Central memory CD4-positive, alpha-beta T cell (primary cell): Measurements from ENCODE around the gene SORL1-AS1.
"Not testable (repeated sequence)": the region's sequence is repeated elsewhere in the genome, so short reads cannot be mapped to it uniquely, and the experiment has no call there.

ENCODE experiments used
- DNase-seq: peaks from one replicate; pipeline ENCODE4 v3.0.0; 2022

SORL1-AS1 gene

DNA sequence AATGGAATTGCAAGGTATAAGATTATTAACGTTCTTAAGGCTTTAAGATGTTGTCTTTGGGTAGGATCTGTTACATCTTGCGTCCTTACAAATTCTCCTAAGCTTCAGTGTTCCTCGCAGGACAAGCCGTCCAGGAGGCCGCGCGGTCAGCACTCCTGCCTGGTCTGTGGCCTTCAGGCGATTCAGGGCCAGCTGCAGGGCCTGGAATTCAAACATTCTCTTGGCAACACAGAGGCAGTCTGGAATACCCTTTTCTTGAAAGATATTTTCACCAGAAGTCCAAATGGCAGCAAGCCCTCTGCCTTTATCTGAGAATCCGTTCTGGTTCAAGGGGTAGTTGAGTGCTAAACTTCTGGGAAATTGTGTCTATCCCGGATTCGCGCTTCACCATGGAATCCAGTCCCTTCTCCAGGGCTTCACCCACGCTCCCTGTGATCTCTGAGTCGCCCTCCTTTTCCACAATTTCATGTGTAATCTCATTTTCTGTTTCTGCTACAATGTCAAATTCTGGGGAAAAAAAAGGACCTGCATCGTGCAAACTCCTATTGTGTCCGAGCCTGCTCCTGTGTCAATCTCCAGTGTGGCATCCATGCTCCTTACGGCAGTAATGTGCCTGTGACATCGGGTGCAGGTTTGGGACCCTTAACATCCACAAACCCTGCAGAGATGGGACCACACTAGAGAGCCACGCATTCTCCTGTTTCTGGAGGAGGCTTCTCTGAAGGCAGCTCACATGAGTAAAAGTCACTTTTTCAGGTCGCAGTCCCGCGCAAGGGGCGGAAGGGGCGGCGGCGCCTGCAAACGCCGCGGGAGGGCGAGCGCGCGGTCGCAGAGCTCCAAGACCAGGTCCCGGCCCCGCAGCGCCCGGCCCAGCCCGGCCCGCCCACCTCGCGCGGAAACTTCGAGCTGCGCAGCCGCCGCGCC is 26.0 kb downstream of the SORL1-AS1 start:
- peak; percentile 17 for DNase-seq

DNA sequence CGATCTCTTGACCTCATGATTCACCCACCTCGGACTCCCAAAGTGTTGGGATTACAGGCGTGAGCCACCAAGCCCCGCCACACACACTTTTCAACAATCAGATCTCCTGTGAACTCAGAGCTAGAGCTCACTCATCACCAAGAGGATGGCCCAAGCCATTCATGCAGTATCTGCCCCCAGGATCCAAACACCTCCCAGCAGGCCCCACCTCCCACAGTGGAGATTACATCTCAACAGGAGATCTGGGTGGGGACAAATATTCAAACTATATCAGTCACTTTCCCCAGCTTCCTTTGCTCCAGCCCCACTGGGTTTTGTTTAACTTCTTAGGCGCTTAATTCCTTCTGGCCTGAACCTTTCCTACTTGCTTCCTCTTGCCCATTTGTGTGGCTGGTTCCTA is 26.9 kb downstream of the SORL1-AS1 start:
- no peak for DNase-seq

DNA sequence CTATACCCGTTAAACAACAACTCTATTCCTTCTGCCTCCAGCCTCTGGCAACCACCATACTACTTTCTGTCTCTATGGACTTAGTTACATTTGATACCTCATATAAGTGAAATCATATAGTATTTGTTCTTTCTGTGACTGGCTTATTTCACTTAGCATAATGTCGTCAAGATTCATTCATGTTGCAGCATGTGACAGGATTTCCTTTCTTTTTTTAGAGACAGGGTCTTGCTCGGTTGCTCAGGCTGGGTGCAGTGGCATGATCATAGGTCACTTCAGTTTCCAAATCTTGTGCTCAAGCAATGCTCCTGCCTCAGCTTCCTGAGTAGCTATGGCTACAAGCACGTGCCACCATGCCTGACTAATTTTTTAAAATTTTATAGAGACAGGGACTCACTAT is 30.1 kb downstream of the SORL1-AS1 start:
- peak; percentile 42 for DNase-seq

DNA sequence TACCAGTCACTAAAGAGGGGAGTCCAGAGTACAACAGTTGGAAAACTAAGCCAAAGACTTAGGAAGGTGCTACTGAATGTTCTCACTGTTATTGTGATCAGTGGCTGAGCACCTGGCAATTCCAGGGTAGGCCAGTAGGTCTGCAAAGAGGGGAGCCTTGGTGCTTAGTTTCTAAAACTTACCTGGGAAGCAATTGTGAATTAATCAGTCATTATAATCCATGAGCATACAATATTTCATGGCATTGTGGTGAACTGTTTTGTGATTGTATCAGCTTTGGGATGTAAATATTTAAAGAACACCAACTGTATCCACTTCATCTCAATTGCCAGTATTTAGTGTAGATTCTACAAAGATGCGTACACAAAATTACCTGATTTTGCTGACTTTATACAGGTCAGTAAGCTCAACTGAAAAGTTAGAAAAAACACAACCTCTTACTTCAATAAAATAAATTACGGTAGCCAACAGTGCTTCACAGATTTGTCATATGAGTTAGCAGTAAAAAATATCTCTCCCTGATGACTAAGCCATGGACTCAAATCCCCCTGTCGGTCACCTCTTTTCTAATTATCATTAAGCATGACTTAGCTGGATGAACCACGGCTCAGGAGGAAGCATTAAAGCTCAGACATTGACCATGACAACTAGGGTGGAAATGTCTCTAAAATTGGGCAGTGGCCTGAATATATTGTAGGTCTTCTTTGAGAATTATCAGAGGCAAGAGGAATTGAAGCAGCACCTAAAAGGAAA is 31.4 kb downstream of the SORL1-AS1 start:
- no peak for DNase-seq

DNA sequence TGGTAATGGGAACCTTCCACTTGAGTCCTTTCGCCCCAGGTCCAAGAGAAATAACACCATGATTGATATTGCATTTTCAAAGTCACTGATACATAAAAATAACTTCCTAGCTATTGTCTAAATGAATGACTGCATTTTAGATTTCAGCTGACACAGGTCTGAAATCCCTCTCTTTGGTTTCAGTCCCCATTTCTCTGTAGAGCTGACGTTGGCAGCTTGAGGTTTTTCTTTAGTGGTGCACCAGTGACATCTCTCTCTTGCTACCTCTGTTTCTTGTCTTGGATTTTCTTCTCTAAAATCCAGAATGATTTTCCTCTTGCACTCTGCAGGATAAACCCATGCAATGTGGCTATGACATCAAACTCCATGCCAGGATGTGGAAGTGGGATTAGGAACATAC is 32.4 kb downstream of the SORL1-AS1 start:
- peak; percentile 13 for DNase-seq

DNA sequence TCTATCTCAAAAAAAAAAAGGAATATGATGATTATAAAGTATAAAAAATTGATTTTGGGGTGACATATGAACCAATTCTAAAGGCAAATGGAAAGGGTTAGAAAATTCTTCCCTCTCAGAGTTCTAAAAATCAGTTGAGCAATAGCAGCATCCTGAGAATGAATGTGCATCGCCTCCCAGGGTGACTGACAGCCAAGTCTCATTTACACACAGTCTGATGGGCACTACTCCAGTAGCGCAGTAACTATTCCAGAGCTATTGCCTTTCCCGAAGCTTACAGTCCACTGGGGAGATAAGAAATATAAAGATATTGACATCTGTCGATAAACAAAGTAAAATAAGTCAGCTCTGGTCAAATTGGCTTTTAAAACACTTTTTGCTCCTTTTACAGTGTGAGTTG is 32.9 kb downstream of the SORL1-AS1 start:
- DNase-seq = no peak

DNA sequence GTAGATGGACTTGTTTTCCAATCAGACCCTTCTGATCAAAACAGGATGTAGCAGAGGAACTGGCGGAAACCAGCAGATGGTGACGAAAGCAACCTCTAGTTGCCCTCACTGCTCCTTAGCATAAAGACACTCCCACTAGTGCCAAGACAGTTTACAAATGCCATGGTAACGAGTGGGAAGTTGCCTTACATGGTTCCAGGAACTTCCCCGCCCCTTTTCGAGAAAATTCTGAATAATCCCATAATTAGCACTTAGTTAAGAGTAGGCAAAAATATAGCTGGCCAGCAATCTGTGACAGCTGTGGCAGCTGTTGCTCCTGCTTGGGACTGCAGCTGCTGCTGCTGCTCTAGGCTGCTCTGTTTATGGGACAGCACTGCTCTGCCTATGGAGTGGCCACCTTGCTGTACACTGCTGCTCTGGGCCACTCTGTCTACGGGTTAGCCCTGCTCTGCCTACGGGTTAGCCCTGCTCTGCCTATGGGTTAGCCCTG is 34.1 kb downstream of the SORL1-AS1 start:
- DNase-seq = peak; percentile 81

DNA sequence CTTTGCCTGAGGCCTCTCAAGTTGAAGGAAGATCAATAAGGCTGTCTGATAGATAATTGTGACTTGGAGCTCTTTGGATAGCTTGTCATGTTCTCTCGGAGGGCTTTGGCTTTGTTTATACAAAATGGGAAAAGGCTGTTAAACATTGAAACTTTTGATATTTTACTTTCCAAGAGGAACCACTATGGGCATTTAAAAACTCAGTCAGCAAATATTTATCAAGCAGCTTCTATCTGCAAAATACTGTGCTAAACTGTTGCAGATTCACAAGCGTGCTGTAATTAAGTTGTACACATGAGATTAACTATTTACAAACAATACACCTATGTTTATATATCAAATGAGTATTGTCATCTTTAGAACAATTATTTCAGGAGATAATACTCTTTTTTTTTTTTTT is 35.2 kb downstream of the SORL1-AS1 start:
- DNase-seq = no peak

DNA sequence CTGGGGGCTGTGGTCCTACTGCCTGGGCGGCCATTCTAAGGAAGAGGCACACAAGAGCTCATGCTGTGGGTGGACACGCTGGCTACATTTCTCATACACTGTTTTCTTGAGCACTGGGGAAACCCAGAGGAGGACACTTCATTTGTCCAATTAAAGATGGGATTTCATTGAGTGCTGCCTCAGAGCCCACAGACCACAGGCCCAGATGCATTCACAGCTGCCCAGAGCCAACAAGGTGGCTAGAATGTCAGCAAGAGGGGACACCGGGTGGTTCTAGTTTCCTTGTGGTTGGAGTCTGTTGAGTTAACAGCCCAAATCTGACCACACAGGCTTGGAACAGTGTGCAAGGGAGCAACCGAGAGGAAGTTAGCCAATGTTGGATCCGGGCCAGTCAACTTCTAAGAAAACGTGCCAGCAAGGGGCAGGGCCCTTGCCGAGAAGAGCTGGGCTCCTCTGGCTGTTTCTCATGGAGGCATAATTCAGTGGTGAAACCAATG is 35.7 kb downstream of the SORL1-AS1 start:
- DNase-seq = peak; percentile 59

DNA sequence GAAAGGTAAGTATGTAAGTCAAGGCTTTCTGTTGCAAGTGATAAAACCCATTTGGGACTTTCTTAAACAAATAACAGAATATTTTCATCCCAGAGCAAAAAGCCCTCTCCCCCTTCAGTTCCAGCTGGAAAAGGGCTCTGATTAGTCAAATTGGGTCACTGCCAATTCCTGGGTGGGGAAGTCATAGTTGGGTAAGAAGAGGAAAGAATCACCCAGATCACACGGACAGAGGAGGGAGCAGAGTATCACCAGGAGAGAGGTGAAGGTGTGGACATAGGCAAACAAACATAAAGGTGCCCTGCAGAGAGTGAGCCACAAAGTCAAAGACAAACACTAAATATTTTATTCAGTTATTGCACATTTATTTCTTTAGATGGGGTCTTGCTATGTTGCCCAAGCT is 36.9 kb downstream of the SORL1-AS1 start:
- DNase-seq = no peak

DNA sequence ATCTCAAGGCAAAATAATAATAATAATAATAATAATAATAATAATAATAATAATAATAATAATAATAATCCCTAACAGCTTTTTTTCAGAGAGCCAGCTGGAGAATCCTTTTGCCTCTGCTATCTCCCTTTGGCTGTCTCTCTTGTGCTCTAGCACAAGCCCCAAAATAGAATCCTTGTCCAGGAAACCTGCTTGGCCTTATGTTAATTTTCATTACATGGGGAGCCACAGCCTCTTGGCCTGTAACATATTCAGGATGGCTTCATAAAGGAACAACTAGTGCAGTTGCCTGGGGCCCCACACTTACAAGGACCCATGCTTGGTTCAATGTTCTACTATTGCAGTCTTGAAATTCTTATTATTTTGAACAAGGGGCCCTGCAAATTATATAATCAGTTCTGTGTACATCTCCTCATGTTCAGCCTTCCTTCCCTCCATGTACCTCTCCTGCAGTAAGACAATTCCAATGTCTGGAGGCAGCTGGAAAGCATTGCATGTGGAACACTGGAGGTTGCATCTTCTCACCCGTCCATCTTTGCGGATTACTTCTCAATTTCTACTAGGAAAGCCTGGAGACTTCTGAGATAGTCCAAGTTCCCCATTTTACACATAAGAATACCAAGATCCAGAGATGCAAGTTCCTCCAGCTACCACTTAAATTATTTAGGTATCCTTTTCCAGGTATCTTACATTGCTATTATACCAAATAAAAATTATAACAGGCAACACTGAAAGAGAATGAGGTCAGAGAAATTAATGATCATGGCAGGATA is 38.4 kb downstream of the SORL1-AS1 start:
- DNase-seq = no peak

DNA sequence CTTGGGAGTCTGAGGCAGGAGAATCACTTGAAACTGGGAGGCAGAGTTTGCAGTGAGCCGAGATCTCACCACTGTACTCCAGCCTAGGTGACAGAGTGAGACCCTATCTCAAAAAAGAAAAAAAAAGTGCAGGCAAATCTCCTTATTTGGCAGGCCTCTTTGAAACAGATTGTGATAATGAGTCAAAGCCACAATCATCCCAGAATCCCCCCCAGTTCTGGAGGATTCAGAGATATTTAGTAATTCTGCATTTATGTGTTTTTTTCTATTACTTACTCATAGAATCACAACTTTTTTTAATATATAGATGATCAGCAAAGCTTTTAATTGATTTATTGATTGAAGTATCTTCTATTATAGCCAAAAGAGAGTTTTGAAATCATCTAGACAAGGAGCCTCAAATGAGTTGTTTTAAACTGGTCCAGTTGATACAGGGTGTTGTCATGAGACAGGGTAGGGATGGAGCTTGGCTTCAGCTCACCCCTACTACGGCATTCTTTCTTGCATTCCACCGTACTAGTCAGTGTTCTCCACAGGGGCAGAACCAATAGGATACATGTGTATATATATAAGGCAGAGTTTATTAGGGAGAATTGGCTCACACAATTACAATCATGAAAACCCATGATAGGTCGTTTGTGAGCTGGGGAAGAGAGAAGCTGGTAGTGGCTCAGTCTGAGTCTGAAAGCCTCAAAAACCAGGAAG is 39.9 kb downstream of the SORL1-AS1 start:
- no peak for DNase-seq

DNA sequence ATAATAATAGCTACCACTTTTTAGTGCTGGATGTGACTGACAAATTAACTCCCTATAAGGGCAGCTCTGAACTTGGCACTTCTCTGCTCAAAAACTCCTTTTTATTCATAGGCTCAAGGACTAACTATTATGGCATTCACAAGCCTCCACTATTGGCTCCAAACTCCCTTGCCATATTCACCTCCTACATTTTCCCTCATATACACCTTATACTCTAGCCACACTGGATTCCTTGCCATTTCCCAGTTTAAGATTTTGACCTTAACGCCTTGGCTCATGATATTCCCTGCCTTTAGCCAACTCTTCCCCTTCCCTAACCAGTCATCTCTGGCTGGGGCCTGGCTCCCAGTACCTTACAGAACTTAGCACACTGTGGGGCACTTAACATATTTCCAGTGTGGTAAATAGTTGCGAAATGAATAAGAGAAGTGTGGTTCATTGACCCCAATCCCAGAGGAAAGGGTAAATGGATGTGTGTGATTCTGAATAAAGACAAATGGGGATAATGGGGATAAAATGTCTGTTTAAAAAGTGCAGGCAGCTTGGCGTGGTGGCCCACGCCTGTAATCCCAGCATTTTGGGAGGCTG is 40.7 kb downstream of the SORL1-AS1 start:
- DNase-seq = no peak

DNA sequence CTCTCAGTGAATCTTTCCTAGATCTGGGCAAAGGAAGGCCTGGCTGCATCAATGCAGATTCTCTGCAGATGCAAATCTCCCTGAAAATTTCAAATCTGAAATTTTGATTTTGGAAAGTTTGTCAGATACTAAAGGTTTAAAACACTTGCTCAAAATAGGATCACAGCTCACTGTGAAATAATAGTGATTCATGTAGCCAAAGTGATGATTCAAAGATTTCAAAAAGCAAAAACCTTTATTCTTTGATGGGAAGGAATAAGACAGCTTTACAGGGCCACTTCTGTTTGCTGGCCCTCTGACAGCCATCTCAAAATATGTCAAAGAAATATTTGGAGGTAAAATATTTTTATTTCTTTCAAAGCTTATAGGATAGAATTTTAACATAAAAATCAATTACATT is 41.4 kb downstream of the SORL1-AS1 start:
- DNase-seq = not testable (repeated sequence)

DNA sequence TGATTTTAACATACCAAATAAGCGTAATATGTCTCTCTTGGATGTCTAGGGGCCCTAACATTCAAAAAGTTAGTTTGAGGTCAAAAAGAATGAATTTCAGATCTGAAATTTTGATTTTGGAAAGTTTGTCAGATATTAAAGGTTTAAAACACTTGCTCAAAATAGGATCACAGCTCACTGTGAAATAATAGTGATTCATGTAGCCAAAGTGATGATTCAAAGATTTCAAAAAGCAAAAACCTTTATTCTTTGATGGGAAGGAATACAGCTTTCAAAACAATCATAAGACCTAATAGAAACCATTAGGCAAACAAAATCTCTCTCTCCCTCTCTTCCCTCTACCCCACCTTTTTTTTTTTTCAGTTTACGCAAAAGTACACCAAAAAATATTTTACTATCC is 42.7 kb downstream of the SORL1-AS1 start:
- DNase-seq = not testable (repeated sequence)

DNA sequence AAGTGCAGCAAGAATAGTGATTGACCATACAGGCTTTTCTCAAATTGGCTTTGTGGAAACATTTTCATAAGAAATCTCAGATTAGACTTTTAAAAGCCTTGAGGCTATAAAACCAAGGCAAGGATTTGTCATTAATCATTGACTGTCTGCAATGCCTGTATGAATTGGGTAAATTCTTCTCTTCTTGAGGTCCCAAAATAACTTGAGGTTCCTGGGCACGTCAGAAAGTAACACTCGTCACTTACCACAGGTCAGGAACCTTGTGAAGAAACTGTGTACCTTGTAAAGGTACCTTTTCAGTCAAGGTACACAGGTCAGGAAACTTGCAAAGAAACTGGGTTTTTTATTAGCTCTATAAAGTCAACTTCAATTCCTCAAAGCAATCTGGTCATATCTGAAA is 43.9 kb downstream of the SORL1-AS1 start:
- no peak for DNase-seq

DNA sequence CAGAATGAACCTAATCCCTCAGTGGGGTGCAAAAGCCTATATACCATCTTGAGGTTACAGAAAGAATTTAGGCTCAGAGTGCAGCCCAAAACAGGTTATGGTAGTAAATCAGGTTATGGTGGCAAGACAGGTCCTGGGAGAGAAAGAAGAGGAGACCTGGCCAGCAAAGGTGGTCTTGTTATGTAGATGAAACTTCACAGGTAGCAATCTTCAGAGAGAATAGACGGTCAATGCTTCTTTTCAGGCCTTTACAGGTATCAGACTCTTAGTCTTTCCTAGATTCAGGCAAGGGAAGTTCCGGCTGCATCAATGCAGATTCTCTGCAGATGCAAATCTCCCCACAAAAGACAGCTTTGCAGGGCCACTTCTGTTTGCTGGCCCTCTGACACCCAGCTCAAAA is 46.5 kb downstream of the SORL1-AS1 start:
- no peak for DNase-seq

DNA sequence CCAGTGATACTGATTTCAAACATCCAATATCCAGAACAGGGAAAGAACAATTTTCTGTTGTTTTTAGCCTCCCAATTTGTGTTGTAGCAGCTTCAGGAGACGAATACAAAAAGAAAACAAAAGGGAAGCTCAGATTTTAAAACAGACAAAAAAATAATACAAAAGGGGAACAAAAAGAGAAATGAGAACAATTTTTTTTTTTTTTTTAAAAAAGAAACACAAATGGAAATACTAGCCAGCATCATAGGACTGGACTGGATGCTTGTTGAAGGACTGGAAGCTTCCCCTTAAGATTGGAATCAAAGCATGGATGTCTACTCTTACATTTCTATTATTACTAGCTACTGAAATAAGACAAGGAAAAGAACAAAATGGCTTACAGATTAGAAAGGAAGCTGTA is 47.1 kb downstream of the SORL1-AS1 start:
- DNase-seq = no peak

DNA sequence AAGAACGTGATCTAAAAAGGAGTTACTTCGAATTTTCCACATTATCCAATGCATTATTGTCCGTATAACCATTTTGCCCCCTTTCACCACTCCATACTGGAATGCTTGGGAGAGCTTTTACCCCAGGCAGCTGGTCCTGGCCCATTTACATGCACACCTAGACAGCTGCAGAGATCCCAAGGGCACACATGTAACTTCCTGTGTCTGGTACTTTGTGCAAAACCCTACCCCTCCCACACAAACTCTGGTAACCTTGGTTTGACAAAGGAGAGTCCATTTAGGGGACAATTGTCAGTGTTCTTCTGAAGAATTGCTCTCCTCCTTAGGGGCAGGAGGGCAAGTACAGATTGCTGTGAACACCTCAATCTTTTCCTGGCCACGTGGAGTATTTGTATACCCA is 58.0 kb downstream of the SORL1-AS1 start:
- no peak for DNase-seq

DNA sequence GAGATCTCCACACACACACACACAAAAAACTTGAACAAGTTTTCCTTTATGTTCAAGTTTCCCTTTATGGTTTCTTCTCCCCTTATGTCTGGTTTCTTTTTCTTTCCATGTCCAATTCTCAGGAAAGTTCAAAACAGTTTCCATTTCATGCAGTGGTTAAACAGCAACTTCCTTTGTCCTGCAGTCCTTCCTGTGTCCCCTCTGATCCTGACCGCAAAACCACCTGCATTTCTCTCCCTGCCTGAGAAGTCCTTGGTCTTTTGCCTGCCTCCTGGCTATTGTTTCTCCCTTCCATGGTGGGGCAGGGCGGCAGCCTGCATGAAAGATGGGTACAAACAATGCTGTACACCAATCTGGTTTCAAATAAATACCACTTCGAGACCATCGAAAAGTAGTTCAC is 58.9 kb downstream of the SORL1-AS1 start:
- no peak for DNase-seq

DNA sequence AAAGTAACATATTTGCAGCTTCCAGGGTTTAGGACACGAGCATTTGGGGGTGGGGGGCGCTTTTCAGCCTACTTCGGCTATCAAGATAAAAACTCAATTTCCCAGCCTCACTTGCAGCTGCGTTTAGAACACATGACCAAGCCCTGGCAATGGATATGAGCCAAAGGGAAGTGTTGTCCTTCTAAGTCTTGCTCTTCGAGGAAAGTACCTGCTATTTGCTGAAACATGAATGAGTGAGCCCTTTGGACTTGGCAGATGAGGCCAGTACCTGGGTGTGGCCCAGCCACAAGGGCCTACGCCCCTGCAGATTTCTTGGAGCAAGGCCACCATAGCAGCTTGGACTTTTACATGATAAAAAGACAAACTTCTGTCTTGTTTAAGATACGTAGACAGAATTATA is 60.9 kb downstream of the SORL1-AS1 start:
- DNase-seq = no peak

DNA sequence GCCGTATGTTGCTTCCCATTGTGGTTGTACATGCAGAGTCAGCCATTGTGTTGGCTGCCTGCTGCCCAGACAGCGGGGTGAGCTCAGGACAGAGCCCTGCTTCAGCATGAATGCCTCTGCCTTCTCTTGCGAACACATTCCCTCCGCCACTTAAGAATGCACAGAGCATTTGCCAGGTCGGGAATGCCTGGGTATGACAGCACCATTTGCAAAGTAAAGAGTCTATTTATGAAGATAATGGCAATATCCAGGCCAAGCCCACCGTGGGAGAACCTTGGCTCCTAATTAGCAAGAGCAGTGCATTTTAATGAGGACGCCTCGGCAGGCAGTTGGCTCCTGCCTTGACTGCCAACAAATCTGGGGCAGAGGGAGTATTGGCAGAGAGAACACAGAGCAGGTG is 63.1 kb downstream of the SORL1-AS1 start:
- no peak for DNase-seq
